H9 (cell line): ENCODE measurements around the gene FAM117A. TPM values are rescaled to one million over a fixed set of nuclear protein-coding genes. Genes with fewer than 3 reads are reported as not detected.

ENCODE experiments used
- DNase-seq: peaks from one replicate; pipeline ENCODE4 v3.0.0-alpha.2; 2017
- H2AFZ ChIP-seq: one replicate; pipeline ENCODE4 v1.6.1; 2013; ENCODE audit warnings: mild to moderate bottlenecking, low read length, control low read depth, moderate library complexity
- H2AK5ac ChIP-seq: 2 replicates; pipeline ENCODE4 v1.6.1; 2013; ENCODE audit warnings: low read length, control low read depth, mixed read lengths; ENCODE audit not compliant: insufficient read length
- H2BK120ac ChIP-seq: one replicate; pipeline ENCODE4 v1.6.1; 2013; ENCODE audit warnings: low read depth, mild to moderate bottlenecking, low read length, control low read depth, inconsistent platforms; ENCODE audit not compliant: poor library complexity, severe bottlenecking
- H2BK12ac ChIP-seq: 2 replicates; pipeline ENCODE4 v1.6.1; 2013; ENCODE audit warnings: low read length, control low read depth, mixed read lengths, low read depth; ENCODE audit not compliant: insufficient read length
- H2BK15ac ChIP-seq: 2 replicates; pipeline ENCODE4 v1.6.1; 2013; ENCODE audit warnings: low read depth, low read length, control low read depth
- H2BK20ac ChIP-seq: one replicate; pipeline ENCODE4 v1.6.1; 2013; ENCODE audit warnings: low read depth, mild to moderate bottlenecking, low read length, control low read depth, inconsistent platforms; ENCODE audit not compliant: poor library complexity, severe bottlenecking
- H2BK5ac ChIP-seq: 2 replicates; pipeline ENCODE4 v1.6.1; 2013; ENCODE audit warnings: low read length, control low read depth, mixed read lengths; ENCODE audit not compliant: insufficient read length
- H3K14ac ChIP-seq: 2 replicates; pipeline ENCODE4 v1.6.1; 2013; ENCODE audit warnings: low read length, control low read depth; ENCODE audit not compliant: insufficient read depth
- H3K18ac ChIP-seq: 2 replicates; pipeline ENCODE4 v1.6.1; 2013; ENCODE audit warnings: low read depth, mild to moderate bottlenecking, mixed read lengths, low read length, control low read depth; ENCODE audit not compliant: insufficient read length
- H3K23ac ChIP-seq: 2 replicates; pipeline ENCODE4 v1.6.1; 2013; ENCODE audit warnings: low read length, control low read depth, mixed read lengths, low read depth; ENCODE audit not compliant: insufficient read length
- H3K23me2 ChIP-seq: 2 replicates; pipeline ENCODE4 v1.6.1; 2013; ENCODE audit warnings: low read depth, mild to moderate bottlenecking, mixed read lengths, low read length, control low read depth; ENCODE audit not compliant: insufficient read length, poor library complexity, severe bottlenecking
- H3K27ac ChIP-seq: 2 replicates; pipeline ENCODE4 v1.5.1; 2013; ENCODE audit warnings: low read length, control low read depth, mixed read lengths, low read depth; ENCODE audit not compliant: insufficient read length
- H3K27me3 ChIP-seq: 2 replicates; pipeline ENCODE4 v1.6.1; 2013; ENCODE audit warnings: low read length, control low read depth, inconsistent platforms; ENCODE audit not compliant: insufficient read depth
- H3K4ac ChIP-seq: 2 replicates; pipeline ENCODE4 v1.6.1; 2013; ENCODE audit warnings: low read depth, mild to moderate bottlenecking, control low read depth, inconsistent platforms, low read length, moderate library complexity
- H3K4me1 ChIP-seq: 2 replicates; pipeline ENCODE4 v1.6.1; 2013; ENCODE audit warnings: low read length, control low read depth, inconsistent platforms; ENCODE audit not compliant: insufficient read depth
- H3K4me2 ChIP-seq: 2 replicates; pipeline ENCODE4 v1.6.1; 2013; ENCODE audit warnings: low read length, control low read depth, mixed read lengths; ENCODE audit not compliant: insufficient read length, insufficient read depth
- H3K56ac ChIP-seq: 2 replicates; pipeline ENCODE4 v1.6.1; 2013; ENCODE audit warnings: low read depth, mild to moderate bottlenecking, mixed read lengths, low read length, control low read depth; ENCODE audit not compliant: insufficient read length
- H3K79me1 ChIP-seq: 2 replicates; pipeline ENCODE4 v1.6.1; 2013; ENCODE audit warnings: low read depth, mild to moderate bottlenecking, moderate library complexity, low read length, control low read depth, inconsistent platforms; ENCODE audit not compliant: insufficient read depth, poor library complexity, severe bottlenecking
- H3K79me2 ChIP-seq: 2 replicates; pipeline ENCODE4 v1.6.1; 2013; ENCODE audit warnings: low read length, control low read depth, inconsistent platforms; ENCODE audit not compliant: insufficient read depth
- H3K9ac ChIP-seq: 2 replicates; pipeline ENCODE4 v1.6.1; 2013; ENCODE audit warnings: low read length, control low read depth, mixed read lengths; ENCODE audit not compliant: insufficient read length; ENCODE audit errors: extremely low read depth
- H3K9me3 ChIP-seq: one replicate; pipeline ENCODE4 v1.6.1; 2013; ENCODE audit warnings: low read depth, low read length, inconsistent platforms; ENCODE audit not compliant: control insufficient read depth
- H3T11ph ChIP-seq: one replicate; pipeline ENCODE4 v1.6.1; 2013; ENCODE audit warnings: mild to moderate bottlenecking, low read length, control low read depth, inconsistent platforms
- H4K20me1 ChIP-seq: one replicate; pipeline ENCODE4 v1.6.1; 2013; ENCODE audit not compliant: control insufficient read depth, insufficient read length, insufficient read depth
- H4K5ac ChIP-seq: 2 replicates; pipeline ENCODE4 v1.6.1; 2013; ENCODE audit warnings: low read depth, mild to moderate bottlenecking, mixed read lengths, low read length, control low read depth; ENCODE audit not compliant: insufficient read length
- H4K8ac ChIP-seq: replicated peaks from 2 replicates; pipeline ENCODE4 v1.6.1; 2013; ENCODE audit warnings: low read length, control low read depth, mixed read lengths, low read depth; ENCODE audit not compliant: insufficient read length
- H4K91ac ChIP-seq: 2 replicates; pipeline ENCODE4 v1.6.1; 2013; ENCODE audit warnings: low read depth, mild to moderate bottlenecking, moderate library complexity, mixed read lengths, low read length, control low read depth; ENCODE audit not compliant: insufficient read length
- H3K27ac Mint-ChIP-seq, 3 experiments: 2 replicates in 2 of 3; 3 replicates in 1 of 3; pipeline ENCODE4 v1.8.0; 2020 to 2021; ENCODE audit warnings: mixed read lengths in 3 of 3, mild to moderate bottlenecking in 1 of 3, moderate library complexity in 1 of 3
- H3K27me3 Mint-ChIP-seq: 2 replicates; pipeline ENCODE4 v1.8.0; 2021; ENCODE audit warnings: low read depth, mild to moderate bottlenecking, moderate library complexity, mixed read lengths
- H3K36me3 Mint-ChIP-seq, 3 experiments: 2 replicates in 2 of 3; 3 replicates in 1 of 3; pipeline ENCODE4 v1.8.0; 2020 to 2021; ENCODE audit warnings: low read depth in 3 of 3, mixed read lengths in 3 of 3; ENCODE audit not compliant: insufficient read depth in 1 of 3
- H3K4me1 Mint-ChIP-seq, 2 experiments: 2 replicates each; pipeline ENCODE4 v1.8.0; 2020; ENCODE audit warnings: mixed read lengths in 2 of 2
- H3K4me3 Mint-ChIP-seq, 2 experiments: 2 replicates in 1 of 2; 3 replicates in 1 of 2; pipeline ENCODE4 v1.8.0; 2020 to 2021; ENCODE audit warnings: mild to moderate bottlenecking in 2 of 2, mixed read lengths in 2 of 2, moderate library complexity in 1 of 2
- H3K9me3 Mint-ChIP-seq, 2 experiments: 2 replicates in 1 of 2; 3 replicates in 1 of 2; pipeline ENCODE4 v1.8.0; 2020; ENCODE audit warnings: mild to moderate bottlenecking in 2 of 2, mixed read lengths in 2 of 2, moderate library complexity in 1 of 2
- WGBS: extraction: QIAGEN DNeasy Blood & Tissue Kit; methylation state at CpG from one replicate; pipeline ENCODE4 v1.1.7; 2013; ENCODE audit warnings: missing lambda C conversion rate, low lambda C conversion rate, mixed read lengths; ENCODE audit not compliant: insufficient read length; ENCODE audit errors: extremely low coverage; 5-methylcytosine and 5-hydroxymethylcytosine counted together
- total RNA-seq: library from RNA; stranded (reverse); gene quantifications from 2 replicates; pipeline ENCODE4 v1.2.1, GENCODE V29; 2021
- TF ChIP-seq, protein P1 (sequence below): fragments of 200-600 bp; sonication (generic); conservative IDR thresholded peaks from 3 replicates; pipeline ENCODE4 v1.8.0; 2021; ENCODE audit warnings: antibody characterized with exemption, mild to moderate bottlenecking

FAM117A gene
- total RNA-seq, 1 experiment from 2014 or later: 21.1 TPM

GRCh38 chr17:49731435-49731831, 32.5 kb downstream of the FAM117A start:
- H3K56ac ChIP-seq: no peak overlapping the region
- Mint-ChIP-seq H3K4me3 (no peak overlapping the region), H3K27me3 (no peaks in the 10 kb centered on the region; the same call in 1 of the 2 replicates), H3K27ac (no peak overlapping the region), H3K4me1 (no peaks in the 10 kb centered on the region), H3K9me3 (no peaks in the 10 kb centered on the region; a peak in 1 of 5 replicates), H3K36me3 (peaks cover 14 to 22% (median 15%) of the 10 kb centered on the region in 3 experiments; a peak in 6 of 7 replicates)
- no peak overlapping the region for H4K91ac ChIP-seq
- H2BK20ac ChIP-seq: no peak overlapping the region
- H3K9ac ChIP-seq: no peak overlapping the region
- H3K4ac ChIP-seq: no peak overlapping the region
- H3K9me3 ChIP-seq: no peaks in the 10 kb centered on the region
- H2BK15ac ChIP-seq: no peak overlapping the region
- no peak overlapping the region for H2AK5ac ChIP-seq
- no peaks in the 10 kb centered on the region for H3K79me2 ChIP-seq
- peaks cover 2% of the 10 kb centered on the region for H4K20me1 ChIP-seq
- H3K79me1 ChIP-seq: no peaks in the 10 kb centered on the region
- H3K14ac ChIP-seq: no peak overlapping the region
- no peak for DNase-seq
- H3K18ac ChIP-seq: no peak overlapping the region
- H2BK5ac ChIP-seq: no peak overlapping the region
- H3K27ac ChIP-seq: no peak overlapping the region
- no peaks in the 10 kb centered on the region for H3K4me1 ChIP-seq
- no peak overlapping the region for H2BK12ac ChIP-seq
- H4K5ac ChIP-seq: no peak overlapping the region
- WGBS: no CpG with 5 or more reads among the region's 4 CpGs
- TF ChIP-seq, protein P1, sequence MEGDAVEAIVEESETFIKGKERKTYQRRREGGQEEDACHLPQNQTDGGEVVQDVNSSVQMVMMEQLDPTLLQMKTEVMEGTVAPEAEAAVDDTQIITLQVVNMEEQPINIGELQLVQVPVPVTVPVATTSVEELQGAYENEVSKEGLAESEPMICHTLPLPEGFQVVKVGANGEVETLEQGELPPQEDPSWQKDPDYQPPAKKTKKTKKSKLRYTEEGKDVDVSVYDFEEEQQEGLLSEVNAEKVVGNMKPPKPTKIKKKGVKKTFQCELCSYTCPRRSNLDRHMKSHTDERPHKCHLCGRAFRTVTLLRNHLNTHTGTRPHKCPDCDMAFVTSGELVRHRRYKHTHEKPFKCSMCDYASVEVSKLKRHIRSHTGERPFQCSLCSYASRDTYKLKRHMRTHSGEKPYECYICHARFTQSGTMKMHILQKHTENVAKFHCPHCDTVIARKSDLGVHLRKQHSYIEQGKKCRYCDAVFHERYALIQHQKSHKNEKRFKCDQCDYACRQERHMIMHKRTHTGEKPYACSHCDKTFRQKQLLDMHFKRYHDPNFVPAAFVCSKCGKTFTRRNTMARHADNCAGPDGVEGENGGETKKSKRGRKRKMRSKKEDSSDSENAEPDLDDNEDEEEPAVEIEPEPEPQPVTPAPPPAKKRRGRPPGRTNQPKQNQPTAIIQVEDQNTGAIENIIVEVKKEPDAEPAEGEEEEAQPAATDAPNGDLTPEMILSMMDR: no peak
- H3T11ph ChIP-seq: no peak overlapping the region
- H2AFZ ChIP-seq: no peak overlapping the region
- no peak overlapping the region for H2BK120ac ChIP-seq
- no peak overlapping the region for H4K8ac ChIP-seq
- no peaks in the 10 kb centered on the region for H3K23me2 ChIP-seq
- no peak overlapping the region for H3K23ac ChIP-seq
- H3K4me2 ChIP-seq: no peak overlapping the region
- no peaks in the 10 kb centered on the region for H3K27me3 ChIP-seq
